GM21447 (cell line): ENCODE data around the gene SYT7.

ENCODE experiments used
- ATAC-seq: cut with Tn5 transposase; IDR thresholded peaks from one replicate; pipeline ENCODE4 v1.9.1; 2021; ENCODE audit not compliant: unreplicated experiment

SYT7 gene

GRCh38 chr11:61522881-61523280 lies 58.0 kb downstream of the SYT7 start:
- no peak for ATAC-seq

GRCh38 chr11:61518032-61518795 lies 62.7 kb downstream of the SYT7 start:
- no peak for ATAC-seq

- no peak for ATAC-seq
Measured at GRCh38 chr11:61516675-61517572, 64.0 kb downstream of the SYT7 start.

GRCh38 chr11:61516191-61516590 lies 64.7 kb downstream of the SYT7 start:
- no peak for ATAC-seq

- ATAC-seq: no peak
Measured at GRCh38 chr11:61515686-61516085, 65.2 kb downstream of the SYT7 start.

GRCh38 chr11:61514050-61514917 lies 66.6 kb downstream of the SYT7 start:
- no peak for ATAC-seq

- no peak for ATAC-seq
Measured at GRCh38 chr11:61513143-61513765, 67.6 kb downstream of the SYT7 start.

- ATAC-seq: no peak
Measured at GRCh38 chr11:61512435-61512834, 68.4 kb downstream of the SYT7 start.

GRCh38 chr11:61511383-61511782 lies 69.5 kb downstream of the SYT7 start:
- ATAC-seq: no peak

GRCh38 chr11:61510974-61511373 lies 69.9 kb downstream of the SYT7 start:
- ATAC-seq: no peak

GRCh38 chr11:61510166-61510919 lies 70.5 kb downstream of the SYT7 start:
- ATAC-seq: no peak

- peak; percentile 69 for ATAC-seq
Measured at GRCh38 chr11:61509043-61510029, 71.5 kb downstream of the SYT7 start.

GRCh38 chr11:61507962-61508861 lies 72.7 kb downstream of the SYT7 start, which contains the start of gene LRRC10B:
TSS of gene LRRC10B (plus strand) at chr11:61508749. CDS start at chr11:61508999, 250 bp downstream.
- ATAC-seq: no peak

- no peak for ATAC-seq
Measured at GRCh38 chr11:61507012-61507768, 73.7 kb downstream of the SYT7 start.

GRCh38 chr11:61505640-61506155 lies 75.2 kb downstream of the SYT7 start:
- ATAC-seq: no peak

- ATAC-seq: no peak
Measured at GRCh38 chr11:61505106-61505505, 75.8 kb downstream of the SYT7 start.
